Measurements from ENCODE around the gene RAB3IL1. TPM values are rescaled to one million over a fixed set of nuclear protein-coding genes. Genes with fewer than 3 reads are reported as not detected.

RAB3IL1 gene
- total and polyA plus RNA-seq, 2 of the 13 experiments (the other 11 are each of a cell fraction or from before 2014, with no cell fraction given), result 1.2 to 2.0 TPM

- no peaks in the 10 kb centered on the region for H3K79me2 ChIP-seq (ENCODE audit: insufficient read depth, low read length)
- no peak overlapping the region for H3K9ac ChIP-seq (ENCODE audit: insufficient read depth, low read depth, low read length)
- H4K20me1 ChIP-seq (ENCODE audit: insufficient read depth, low read length), result no peaks in the 10 kb centered on the region
- ATAC-seq, result no peak
- FAIRE-seq, result no peak
- H3K9me3 ChIP-seq (ENCODE audit: low read length), result no peaks in the 10 kb centered on the region
- DNase-seq (ENCODE audit: low spot score), result no peak
- no TSS peak for BruUV-seq (replicated peaks)
- no peak overlapping the region for H3K4me2 ChIP-seq (ENCODE audit: low read depth, low read length)
- H2AFZ ChIP-seq (ENCODE audit: low read length), result no peak overlapping the region
- H3K4me1 ChIP-seq (ENCODE audit: insufficient read depth, low read length), result no peaks in the 10 kb centered on the region
- CTCF ChIA-PET (ENCODE audit: low intra/inter-chr PET ratio, low total read pairs), result no interaction called here
- H3K36me3 ChIP-seq (replicated peaks in 1 of 2; ENCODE audit: control insufficient read depth in 1 of 2, insufficient read depth in 2 of 2, low read length in 2 of 2), result no peaks in the 10 kb centered on the region
- intact Hi-C loops (cut with micrococcal nuclease; ENCODE audit: unreplicated experiment), result no loop called here
- in situ Hi-C loops (cut with HindIII; ENCODE audit: extremely low pct_ligation_motif_present, low pct_unique_long_range_greater_than_20kb), result no loop called here
- TF ChIP-seq ISL2 (CRISPR knock-in tag; IDR thresholded peaks at IDR 0.05) (no peak), MXD3 (CRISPR knock-in tag; IDR thresholded peaks at IDR 0.05) (no peak), MXD4 (CRISPR knock-in tag; IDR thresholded peaks at IDR 0.05) (no peak), NR2C2 (CRISPR knock-in tag; IDR thresholded peaks at IDR 0.05; ENCODE audit: borderline replicate concordance) (no peak), ATAD3A (CRISPR knock-in tag; IDR thresholded peaks at IDR 0.05) (no peak), NFIB (CRISPR knock-in tag; IDR thresholded peaks at IDR 0.05; ENCODE audit: borderline replicate concordance) (no peak), POLR2G (IDR thresholded peaks at IDR 0.05; ENCODE audit: low read depth, low read length) (no peak), ZNF33A (CRISPR knock-in tag; IDR thresholded peaks at IDR 0.05; ENCODE audit: borderline replicate concordance) (no peak), MAZ (IDR thresholded peaks at IDR 0.05; ENCODE audit: borderline replicate concordance, low read depth, low read length) (no peak), MAZ (CRISPR knock-in tag; IDR thresholded peaks at IDR 0.05; ENCODE audit: low read depth) (no peak), ZNF350 (CRISPR knock-in tag; IDR thresholded peaks at IDR 0.05; ENCODE audit: borderline replicate concordance, low read depth) (no peak), MXI1 (IDR thresholded peaks at IDR 0.05; ENCODE audit: borderline replicate concordance, low read depth, low read length) (no peak), E2F1 (CRISPR knock-in tag; IDR thresholded peaks at IDR 0.05) (no peak), IKZF1 (IDR thresholded peaks at IDR 0.05) (no peak), RCOR2 (CRISPR knock-in tag; IDR thresholded peaks at IDR 0.05) (no peak), TARDBP (CRISPR knock-in tag; IDR thresholded peaks at IDR 0.05) (no peak), BCL6 (CRISPR knock-in tag; IDR thresholded peaks at IDR 0.05) (no peak), E2F2 (CRISPR knock-in tag; IDR thresholded peaks at IDR 0.05; ENCODE audit: borderline replicate concordance) (no peak), KAT7 (CRISPR knock-in tag; IDR thresholded peaks at IDR 0.05; ENCODE audit: borderline replicate concordance) (no peak), ZFP1 (CRISPR knock-in tag; IDR thresholded peaks at IDR 0.05) (no peak)
- H3K4me3 ChIP-seq (replicated peaks in 1 of 3; ENCODE audit: insufficient read depth in 1 of 3, low read depth in 2 of 3, low read length in 3 of 3), result no peak overlapping the region
- no peak overlapping the region for H3K27ac ChIP-seq (ENCODE audit: extremely low read length, insufficient read depth, low read length)
- WGBS (ENCODE audit: low lambda C conversion rate), result 63% methylated on average over 10 of the region's 10 CpGs
- peaks cover 1 to 11% of the 10 kb centered on the region in 2 experiments; a peak in 3 of 5 replicates for H3K27me3 ChIP-seq (ENCODE audit: control insufficient read depth in 1 of 2, insufficient read depth in 2 of 2, low read length in 2 of 2)
- POLR2A ChIA-PET, result no interaction called here
These were observed 23.1 kb upstream of the RAB3IL1 start for GRCh38 chr11:61940466-61940865.
